Measurements from ENCODE around the gene DCAF12. TPM values are rescaled to one million over a fixed set of nuclear protein-coding genes. Genes with fewer than 3 reads are reported as not detected.

The DCAF12 gene
- total RNA-seq, 3 donors from 2014 or later, result 25.6 to 36.7 (median 29.6) TPM

DNA sequence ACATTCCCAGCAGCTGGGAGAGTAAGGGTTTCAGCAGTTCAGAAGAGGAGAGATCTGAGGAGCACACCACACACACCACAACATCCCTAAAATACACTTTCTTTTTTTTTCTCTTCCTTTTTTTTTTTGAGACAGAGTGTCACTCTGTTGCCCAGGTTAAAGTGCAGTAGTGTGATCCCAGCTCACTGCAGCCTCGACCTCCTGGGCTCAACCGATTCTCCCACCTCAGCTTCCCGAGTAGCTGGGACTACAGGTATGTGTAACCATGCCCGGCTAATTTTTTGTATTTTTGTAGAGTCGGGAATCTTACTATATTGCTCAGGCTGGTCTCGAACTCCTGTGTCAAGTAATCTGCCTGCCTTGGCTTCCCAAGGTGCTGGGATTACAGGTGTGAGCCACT lies 42.6 kb upstream of the DCAF12 start:
- H3K4me1 ChIP-seq, result no peaks in the 10 kb centered on the region
- no peaks in the 10 kb centered on the region for H3K9me3 ChIP-seq
- H3K4me3 ChIP-seq, result no peak overlapping the region
- intact Hi-C loops (cut with DNase I; ENCODE audit: low total_unique reads), result no loop called here
- H3K27me3 ChIP-seq, result no peaks in the 10 kb centered on the region
- no peak overlapping the region for H3K27ac ChIP-seq
- no peak for TF ChIP-seq POLR2AphosphoS5 (IDR thresholded peaks at IDR 0.05)
- no peak for TF ChIP-seq CTCF (IDR thresholded peaks at IDR 0.05)
- no peak for TF ChIP-seq POLR2A (IDR thresholded peaks at IDR 0.05)
- no peaks in the 10 kb centered on the region for H3K36me3 ChIP-seq
- DNase-seq (ENCODE audit: low spot score in 2 of 2), result no peak

- no peak overlapping the region for H3K4me3 ChIP-seq
- DNase-seq (ENCODE audit: low spot score in 2 of 2), result no peak
- intact Hi-C loops (cut with DNase I; ENCODE audit: low total_unique reads), result no loop called here
- H3K27me3 ChIP-seq, result no peaks in the 10 kb centered on the region
- no peak overlapping the region for H3K27ac ChIP-seq
- H3K4me1 ChIP-seq, result no peaks in the 10 kb centered on the region
- no peaks in the 10 kb centered on the region for H3K9me3 ChIP-seq
- H3K36me3 ChIP-seq, result no peaks in the 10 kb centered on the region
- TF ChIP-seq POLR2A (IDR thresholded peaks at IDR 0.05) (no peak), CTCF (IDR thresholded peaks at IDR 0.05) (no peak), POLR2AphosphoS5 (IDR thresholded peaks at IDR 0.05) (no peak)
These were observed 36.9 kb upstream of the DCAF12 start for GRCh38 chr9:34163434-34163833.

- intact Hi-C loops (cut with DNase I; ENCODE audit: low total_unique reads), result no loop called here
- H3K4me1 ChIP-seq, result no peaks in the 10 kb centered on the region
- H3K27me3 ChIP-seq, result no peaks in the 10 kb centered on the region
- DNase-seq (ENCODE audit: low spot score in 2 of 2), result no peak
- TF ChIP-seq CTCF (IDR thresholded peaks at IDR 0.05) (no peak), POLR2AphosphoS5 (IDR thresholded peaks at IDR 0.05) (no peak), POLR2A (IDR thresholded peaks at IDR 0.05) (no peak)
- no peaks in the 10 kb centered on the region for H3K36me3 ChIP-seq
- H3K27ac ChIP-seq, result no peak overlapping the region
- no peaks in the 10 kb centered on the region for H3K9me3 ChIP-seq
- H3K4me3 ChIP-seq, result no peak overlapping the region
These were observed 31.9 kb upstream of the DCAF12 start for GRCh38 chr9:34158362-34158869.

DNA sequence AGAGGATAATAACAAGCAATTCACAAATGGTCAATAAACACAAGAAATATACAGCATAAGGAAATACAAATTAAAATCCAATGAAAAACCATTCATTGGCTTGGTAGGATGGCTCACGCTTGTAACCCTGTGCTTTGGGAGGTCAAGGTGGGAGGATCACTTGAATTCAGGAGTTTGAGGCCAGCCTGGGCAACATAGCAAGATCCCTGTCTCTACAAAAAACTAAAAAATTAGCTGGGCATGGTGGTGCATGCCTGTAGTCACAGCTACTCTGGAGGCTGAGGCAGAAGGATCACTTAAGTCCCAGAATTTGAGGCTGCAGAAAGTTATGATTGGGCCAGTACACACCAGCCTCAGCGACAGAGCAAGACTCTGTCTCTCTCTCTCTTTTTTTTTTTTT lies 31.4 kb upstream of the DCAF12 start:
- Histone ChIP-seq H3K4me1 (no peaks in the 10 kb centered on the region), H3K9me3 (no peaks in the 10 kb centered on the region), H3K27me3 (no peaks in the 10 kb centered on the region), H3K27ac (no peak overlapping the region), H3K4me3 (no peak overlapping the region), H3K36me3 (no peaks in the 10 kb centered on the region)
- DNase-seq (ENCODE audit: low spot score in 2 of 2), result no peak
- intact Hi-C loops (cut with DNase I; ENCODE audit: low total_unique reads), result no loop called here
- TF ChIP-seq POLR2A (IDR thresholded peaks at IDR 0.05), result no peak
- no peak for TF ChIP-seq CTCF (IDR thresholded peaks at IDR 0.05)
- no peak for TF ChIP-seq POLR2AphosphoS5 (IDR thresholded peaks at IDR 0.05)

DNA sequence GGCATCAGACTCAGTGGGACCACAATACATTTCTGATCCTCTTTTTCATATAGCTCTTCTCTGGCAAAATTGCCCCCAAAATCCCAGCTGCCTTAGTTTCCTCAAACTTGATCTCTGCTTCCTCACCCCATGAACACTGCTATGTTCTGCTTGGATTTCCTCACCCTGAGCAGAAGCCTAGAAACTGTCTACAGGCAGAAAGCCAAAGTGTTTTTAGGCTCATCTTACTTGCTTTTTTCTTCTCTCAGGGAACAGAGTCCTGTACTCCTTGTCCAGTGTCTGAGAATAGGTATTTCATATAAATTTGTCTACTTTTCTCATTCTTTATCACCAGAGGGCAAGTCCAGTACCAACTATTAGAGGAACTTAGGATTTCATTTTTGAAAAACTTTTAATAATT lies 30.8 kb upstream of the DCAF12 start:
- H3K4me3 ChIP-seq, result no peak overlapping the region
- H3K4me1 ChIP-seq, result no peaks in the 10 kb centered on the region
- H3K27me3 ChIP-seq, result no peaks in the 10 kb centered on the region
- DNase-seq (ENCODE audit: low spot score in 2 of 2), result no peak
- intact Hi-C loops (cut with DNase I; ENCODE audit: low total_unique reads), result no loop called here
- H3K36me3 ChIP-seq, result no peaks in the 10 kb centered on the region
- TF ChIP-seq POLR2A (IDR thresholded peaks at IDR 0.05), result no peak
- TF ChIP-seq POLR2AphosphoS5 (IDR thresholded peaks at IDR 0.05), result no peak
- no peak for TF ChIP-seq CTCF (IDR thresholded peaks at IDR 0.05)
- no peaks in the 10 kb centered on the region for H3K9me3 ChIP-seq
- H3K27ac ChIP-seq, result no peak overlapping the region

Measured in breast epithelium (tissue), 4 donors.